Lung (tissue), 12 donors: ENCODE data around the gene CKAP5. TPM values are rescaled to one million over a fixed set of nuclear protein-coding genes. Genes with fewer than 3 reads are reported as not detected.

Source experiments
- ATAC-seq: fragments of 200-7000 bp; cut with Tn5 transposase; one replicate; pipeline ENCODE4 v1.9.1; 2020; ENCODE audit warnings: moderate number of reproducible peaks; ENCODE audit not compliant: insufficient read depth, low FRiP score
- DNase-seq, 3 donors: peaks; one replicate each; pipeline ENCODE4 v3.0.0-alpha.2; 2013 to 2017
- H3K27ac ChIP-seq, 2 donors: one replicate each; pipeline ENCODE4 v1.5.1; 2013; ENCODE audit warnings: mild to moderate bottlenecking in 2 of 2, moderate library complexity in 2 of 2, control low read depth in 1 of 2, inconsistent platforms in 1 of 2, low read depth in 1 of 2, low read length in 1 of 2
- H3K27me3 ChIP-seq, 3 donors: one replicate each; pipeline ENCODE4 v1.5.1; 2013; ENCODE audit warnings: low read length in 2 of 3; ENCODE audit not compliant: control insufficient read depth in 3 of 3, insufficient read depth in 3 of 3
- H3K36me3 ChIP-seq, 4 donors: one replicate each; pipeline ENCODE4 v1.5.1; 2013; ENCODE audit warnings: low read length in 4 of 4, mild to moderate bottlenecking in 1 of 4, moderate library complexity in 1 of 4; ENCODE audit not compliant: control insufficient read depth in 4 of 4, insufficient read depth in 4 of 4
- H3K4me1 ChIP-seq, 5 donors: one replicate each; pipeline ENCODE4 v1.5.1; 2013; ENCODE audit warnings: low read length in 5 of 5, mild to moderate bottlenecking in 2 of 5, moderate library complexity in 1 of 5; ENCODE audit not compliant: control insufficient read depth in 5 of 5, insufficient read depth in 5 of 5
- H3K4me3 ChIP-seq: one replicate; pipeline ENCODE4 v1.5.1; 2013; ENCODE audit warnings: mild to moderate bottlenecking, control low read depth, moderate library complexity
- H3K9ac ChIP-seq, 2 donors: one replicate each; pipeline ENCODE4 v1.5.1; 2013; ENCODE audit warnings: low read length in 2 of 2, control low read depth in 1 of 2; ENCODE audit not compliant: insufficient read depth in 1 of 2
- H3K9me3 ChIP-seq, 4 donors: one replicate each; pipeline ENCODE4 v1.5.1; 2013; ENCODE audit warnings: low read length in 3 of 4, mild to moderate bottlenecking in 1 of 4, moderate library complexity in 1 of 4; ENCODE audit not compliant: control insufficient read depth in 4 of 4, insufficient read depth in 3 of 4
- WGBS, 2 donors: extraction: QIAGEN DNeasy Blood & Tissue Kit; methylation state at CpG; one replicate each; pipeline ENCODE4 v1.1.7; 2013; 5-methylcytosine and 5-hydroxymethylcytosine counted together
- polyA plus RNA-seq, 2 donors: library from polyadenylated mRNA; stranded (reverse); fragments of 200-250 nt; gene quantifications; one replicate each; pipeline ENCODE4 v1.2.1, GENCODE V29; 2013
- total RNA-seq, 2 donors: library from RNA; depleted of rRNA in 1 of 2; stranded (reverse); fragments of >200 nt in 1 of 2; gene quantifications; one replicate each; pipeline ENCODE4 v1.2.1, GENCODE V29; 2014 to 2021
- TF ChIP-seq, protein P1 (sequence below): IDR thresholded peaks from 2 replicates; pipeline ENCODE4 v1.5.1; 2012; ENCODE audit warnings: mild to moderate bottlenecking; ENCODE audit errors: control extremely low read depth, extremely low read depth
- donor health status: control.
- donor health status: control.
- donor health status: Bipolar disorder and iron deficiency.
- donor health status: healthy.
- donor health status: DM: yes; HTN: yes; CAD: no.

Gene CKAP5
- total and polyA plus RNA-seq, 4 donors, result 5.7 to 76.7 (median 32.2) TPM

GRCh38 chr11:46726206-46726862, 119.7 kb downstream of the CKAP5 start:
- DNase-seq, result no peak
- WGBS, 2 donors, result 93 to 95% methylated on average over 26 of the region's 26 CpGs

DNA sequence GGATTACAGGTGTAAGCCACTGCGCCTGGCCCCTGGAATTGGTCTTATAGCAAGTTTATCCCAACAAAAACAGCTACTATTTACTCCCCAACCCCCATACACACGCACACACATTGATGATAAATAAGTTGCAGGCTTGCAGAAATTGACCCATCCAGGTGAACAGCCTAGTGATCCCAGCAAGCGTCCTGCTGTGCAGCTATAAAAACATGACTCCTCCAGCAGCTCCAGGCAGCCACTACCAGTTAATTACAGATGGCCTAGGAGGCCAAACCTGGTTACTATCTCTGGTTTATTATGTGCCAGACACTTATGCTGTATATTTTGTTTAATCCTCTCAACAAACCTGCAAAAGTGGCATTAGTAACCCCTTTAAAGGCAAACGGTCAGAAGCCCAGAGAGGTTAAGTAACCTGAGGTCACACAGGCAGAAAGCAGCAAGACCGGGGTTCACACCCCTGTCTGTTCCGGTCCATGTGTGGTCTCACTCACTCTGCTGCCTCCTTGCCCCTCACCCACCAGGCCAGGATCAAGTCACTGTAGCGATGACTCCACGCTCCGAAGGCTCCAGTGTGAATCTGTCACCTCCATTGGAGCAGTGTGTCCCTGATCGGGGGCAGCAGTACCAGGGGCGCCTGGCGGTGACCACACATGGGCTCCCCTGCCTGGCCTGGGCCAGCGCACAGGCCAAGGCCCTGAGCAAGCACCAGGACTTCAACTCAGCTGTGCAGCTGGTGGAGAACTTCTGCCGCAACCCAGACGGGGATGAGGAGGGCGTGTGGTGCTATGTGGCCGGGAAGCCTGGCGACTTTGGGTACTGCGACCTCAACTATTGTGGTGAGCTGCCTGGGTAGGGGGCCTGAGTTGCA, 120.5 kb downstream of the CKAP5 start:
- ATAC-seq, result no peak
- Histone ChIP-seq H3K4me1 (no peaks in the 10 kb centered on the region), H3K4me3 (no peak overlapping the region), H3K9ac (no peak overlapping the region), H3K36me3 (no peaks in the 10 kb centered on the region), H3K27ac (no peak overlapping the region), H3K9me3 (no peaks in the 10 kb centered on the region), H3K27me3 (no peaks in the 10 kb centered on the region)
- TF ChIP-seq, protein P1, sequence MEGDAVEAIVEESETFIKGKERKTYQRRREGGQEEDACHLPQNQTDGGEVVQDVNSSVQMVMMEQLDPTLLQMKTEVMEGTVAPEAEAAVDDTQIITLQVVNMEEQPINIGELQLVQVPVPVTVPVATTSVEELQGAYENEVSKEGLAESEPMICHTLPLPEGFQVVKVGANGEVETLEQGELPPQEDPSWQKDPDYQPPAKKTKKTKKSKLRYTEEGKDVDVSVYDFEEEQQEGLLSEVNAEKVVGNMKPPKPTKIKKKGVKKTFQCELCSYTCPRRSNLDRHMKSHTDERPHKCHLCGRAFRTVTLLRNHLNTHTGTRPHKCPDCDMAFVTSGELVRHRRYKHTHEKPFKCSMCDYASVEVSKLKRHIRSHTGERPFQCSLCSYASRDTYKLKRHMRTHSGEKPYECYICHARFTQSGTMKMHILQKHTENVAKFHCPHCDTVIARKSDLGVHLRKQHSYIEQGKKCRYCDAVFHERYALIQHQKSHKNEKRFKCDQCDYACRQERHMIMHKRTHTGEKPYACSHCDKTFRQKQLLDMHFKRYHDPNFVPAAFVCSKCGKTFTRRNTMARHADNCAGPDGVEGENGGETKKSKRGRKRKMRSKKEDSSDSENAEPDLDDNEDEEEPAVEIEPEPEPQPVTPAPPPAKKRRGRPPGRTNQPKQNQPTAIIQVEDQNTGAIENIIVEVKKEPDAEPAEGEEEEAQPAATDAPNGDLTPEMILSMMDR, result no peak
- 90 to 95% methylated on average over 19 of the region's 19 CpGs for WGBS, 2 donors
- DNase-seq, result no peak

More at GRCh38 chr11:46726206-46726862, 119.7 kb downstream of the CKAP5 start:
- Histone ChIP-seq H3K4me1 (no peaks in the 10 kb centered on the region), H3K9me3 (no peaks in the 10 kb centered on the region), H3K36me3 (no peaks in the 10 kb centered on the region), H3K27me3 (no peaks in the 10 kb centered on the region), H3K9ac (no peak overlapping the region), H3K27ac (no peak overlapping the region), H3K4me3 (no peak overlapping the region)
- TF ChIP-seq, protein P1, result no peak
- ATAC-seq, result no peak

DNA sequence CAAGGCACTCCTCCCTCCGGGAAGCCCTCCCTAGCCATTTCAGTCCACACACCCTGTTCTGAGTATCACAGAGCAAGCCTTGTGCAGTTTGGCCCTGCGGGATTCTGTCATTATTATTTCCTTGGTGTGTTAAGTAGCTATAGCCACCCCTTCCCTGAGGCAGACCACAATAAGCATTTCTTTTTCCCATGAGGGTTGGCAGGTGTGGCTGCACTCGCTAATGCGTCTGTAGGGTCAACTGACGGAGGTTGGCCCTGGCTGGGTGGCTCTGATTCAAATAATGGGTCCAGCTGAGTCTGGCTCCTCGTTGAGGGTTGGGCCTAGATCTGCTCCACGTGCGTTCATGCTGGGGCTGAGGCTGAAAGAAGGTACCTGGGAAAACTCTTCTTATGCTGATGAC, 122.0 kb downstream of the CKAP5 start:
- H3K4me3 ChIP-seq, result no peak overlapping the region
- no peaks in the 10 kb centered on the region for H3K36me3 ChIP-seq
- no peaks in the 10 kb centered on the region for H3K27me3 ChIP-seq
- WGBS, 2 donors, result 74 to 79% methylated on average over 8 of the region's 8 CpGs
- TF ChIP-seq, protein P1, result no peak
- DNase-seq, result no peak
- ATAC-seq, result no peak
- H3K9ac ChIP-seq, result no peak overlapping the region
- no peaks in the 10 kb centered on the region for H3K9me3 ChIP-seq
- H3K27ac ChIP-seq, result no peak overlapping the region
- H3K4me1 ChIP-seq, result no peaks in the 10 kb centered on the region
